ENCODE results near the gene MROH2A. TPM values are rescaled to one million over a fixed set of nuclear protein-coding genes. Genes with fewer than 3 reads are reported as not detected.

The MROH2A gene
- total and polyA plus RNA-seq, 11 donors: 0.75 TPM; not detected in 10

- Histone ChIP-seq H3K9me3 (no peaks in the 10 kb centered on the region), H3K4me3 (no peak overlapping the region), H3K27ac (no peak overlapping the region), H3K4me1 (no peaks in the 10 kb centered on the region), H3K36me3 (no peaks in the 10 kb centered on the region), H3K27me3 (peaks cover 0 to 4% (median 0%) of the 10 kb centered on the region in 9 donors)
- no peak for TF ChIP-seq CTCF (IDR thresholded peaks at IDR 0.05)
- no peak for TF ChIP-seq POLR2A (IDR thresholded peaks at IDR 0.05)
- 86 to 94% (median 93%) methylated on average over 3 to 7 of the region's 7 CpGs for WGBS, 4 donors
- DNase-seq (no peak), ATAC-seq (no peak)
- intact Hi-C loops (cut with DNase I): no loop called here
Observed at GRCh38 chr2:233789554-233789953, 11.4 kb downstream of the MROH2A start.

- TF ChIP-seq CTCF (IDR thresholded peaks at IDR 0.05) (no peak), POLR2A (IDR thresholded peaks at IDR 0.05) (no peak)
- H3K4me1 ChIP-seq: no peaks in the 10 kb centered on the region
- no peaks in the 10 kb centered on the region for H3K27me3 ChIP-seq
- intact Hi-C loops (cut with DNase I): no loop called here
- no peak for ATAC-seq
- H3K9me3 ChIP-seq: no peaks in the 10 kb centered on the region
- DNase-seq: no peak
- H3K36me3 ChIP-seq: no peaks in the 10 kb centered on the region
- H3K4me3 ChIP-seq: no peak overlapping the region
- 80 to 86% (median 83%) methylated on average over 18 of the region's 18 CpGs for WGBS, 4 donors
- H3K27ac ChIP-seq: no peak overlapping the region
Observed at GRCh38 chr2:233791151-233791882, 13.2 kb downstream of the MROH2A start.

DNA sequence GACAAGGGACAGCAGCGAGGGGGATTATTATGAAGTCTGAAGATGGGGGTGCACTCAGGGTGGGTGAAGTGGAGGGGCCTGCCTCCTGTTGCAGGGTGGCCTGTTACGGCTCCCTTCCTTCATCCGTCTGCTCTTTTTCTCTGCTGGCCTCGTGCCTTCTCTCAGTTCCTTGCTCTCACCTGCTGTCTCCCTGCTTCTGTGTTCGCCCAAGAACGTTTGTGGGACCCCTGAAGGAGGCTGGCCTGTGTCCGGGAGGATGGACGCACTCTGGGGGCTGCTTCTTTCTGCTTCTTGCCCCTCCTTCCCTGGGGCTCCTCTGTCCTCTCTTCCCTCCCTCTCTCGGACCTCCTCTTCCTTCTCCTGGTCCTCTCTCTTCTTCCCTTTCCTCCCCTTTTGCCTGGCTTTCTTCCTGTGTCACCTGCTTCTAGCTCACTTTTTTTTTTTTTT lies 13.8 kb downstream of the MROH2A start:
- Histone ChIP-seq H3K4me3 (no peak overlapping the region), H3K4me1 (no peaks in the 10 kb centered on the region), H3K9me3 (no peaks in the 10 kb centered on the region), H3K36me3 (no peaks in the 10 kb centered on the region), H3K27me3 (no peaks in the 10 kb centered on the region), H3K27ac (no peak overlapping the region)
- intact Hi-C loops (cut with DNase I): no loop called here
- no peak for DNase-seq
- WGBS, 4 donors: 76 to 82% (median 80%) methylated on average over 9 of the region's 9 CpGs
- TF ChIP-seq POLR2A (IDR thresholded peaks at IDR 0.05): no peak
- no peak for TF ChIP-seq CTCF (IDR thresholded peaks at IDR 0.05)
- ATAC-seq: no peak

DNA sequence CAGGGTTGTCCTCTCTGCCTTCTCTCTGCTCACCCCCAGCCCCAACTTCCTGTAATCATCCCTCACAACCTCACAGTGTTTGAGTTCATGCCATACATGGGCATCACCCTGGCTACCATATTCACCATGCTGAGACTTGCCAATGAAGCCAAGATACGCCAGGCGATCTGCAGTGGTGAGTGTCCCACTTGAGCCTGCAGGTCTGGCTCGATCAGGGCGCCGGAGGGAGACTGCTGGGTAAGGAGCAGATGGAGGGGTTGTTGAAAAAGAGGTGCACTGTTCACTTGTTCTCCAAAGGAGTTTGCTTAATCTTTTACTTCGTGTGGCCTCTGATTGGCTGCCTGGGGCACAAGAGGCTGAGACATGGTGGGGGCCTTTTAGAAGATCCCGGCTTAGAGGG lies 14.6 kb downstream of the MROH2A start:
- intact Hi-C loops (cut with DNase I): no loop called here
- Histone ChIP-seq H3K27ac (no peak overlapping the region), H3K27me3 (no peaks in the 10 kb centered on the region), H3K4me3 (no peak overlapping the region), H3K9me3 (no peaks in the 10 kb centered on the region), H3K36me3 (no peaks in the 10 kb centered on the region), H3K4me1 (no peaks in the 10 kb centered on the region)
- DNase-seq: no peak
- TF ChIP-seq POLR2A (IDR thresholded peaks at IDR 0.05): no peak
- no peak for TF ChIP-seq CTCF (IDR thresholded peaks at IDR 0.05)
- 85 to 92% (median 90%) methylated on average over 7 of the region's 7 CpGs for WGBS, 4 donors
- ATAC-seq: no peak

Data from heart left ventricle (tissue), 16 donors.